HG03103 (cell line): ENCODE data around the gene DRD2.

Experiments used
- ATAC-seq: cut with Tn5 transposase; IDR thresholded peaks from one replicate; pipeline ENCODE4 v1.9.1; 2021; ENCODE audit warnings: low read depth; ENCODE audit not compliant: unreplicated experiment

The DRD2 gene

DNA sequence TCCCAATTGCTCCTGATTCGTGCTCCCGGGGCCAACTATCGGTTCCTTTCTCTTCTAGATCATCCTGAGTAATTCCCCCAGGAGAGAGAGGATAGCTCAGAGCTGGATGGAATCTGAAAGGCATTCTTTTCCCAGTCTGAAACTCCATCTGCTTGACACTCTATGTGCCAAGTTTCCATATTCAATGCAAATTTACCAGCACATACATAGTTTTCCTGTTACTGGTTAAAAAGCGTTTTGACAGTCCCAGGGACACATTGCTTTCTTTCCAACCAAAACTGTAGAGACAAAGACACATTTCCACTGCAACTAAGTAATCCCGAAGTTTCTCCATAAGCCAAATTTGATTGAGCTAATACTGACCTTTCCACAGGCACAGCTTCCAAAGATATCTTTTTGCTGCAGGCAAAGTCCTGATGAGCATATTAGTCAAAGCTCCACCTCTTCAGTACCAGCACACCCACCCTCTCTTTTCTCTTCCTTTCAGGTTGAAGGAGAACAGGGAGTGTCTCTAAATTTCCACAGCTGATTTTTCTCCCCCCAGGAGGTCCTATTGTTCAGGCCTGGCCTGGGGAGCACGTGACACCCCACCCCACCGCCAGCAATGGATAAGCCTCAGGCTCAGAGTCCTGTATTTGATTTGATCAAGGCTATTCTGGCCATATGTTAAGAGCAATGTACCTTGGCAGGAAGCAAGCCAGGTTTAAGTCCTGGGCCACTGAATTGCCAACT is 97.4 kb downstream of the DRD2 start:
- no peak for ATAC-seq

DNA sequence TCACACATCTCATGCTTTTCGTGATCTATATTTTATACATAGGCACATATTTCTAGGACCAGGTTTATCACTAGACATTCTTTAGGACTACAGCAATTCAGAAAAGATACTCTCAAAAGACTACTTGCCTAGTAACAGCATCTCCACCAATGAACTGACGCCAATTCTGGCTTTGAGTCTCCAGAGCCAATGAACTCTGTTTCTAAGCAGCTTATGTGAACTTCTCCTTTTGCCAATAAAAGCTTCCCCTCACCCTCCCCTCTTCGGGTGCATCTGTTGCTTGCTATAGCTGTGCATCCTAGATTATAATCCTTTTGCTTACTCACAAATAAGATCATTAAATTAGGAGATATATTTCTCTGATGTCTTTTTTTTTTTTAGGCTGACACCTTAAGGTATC is 99.0 kb downstream of the DRD2 start:
- ATAC-seq = no peak

DNA sequence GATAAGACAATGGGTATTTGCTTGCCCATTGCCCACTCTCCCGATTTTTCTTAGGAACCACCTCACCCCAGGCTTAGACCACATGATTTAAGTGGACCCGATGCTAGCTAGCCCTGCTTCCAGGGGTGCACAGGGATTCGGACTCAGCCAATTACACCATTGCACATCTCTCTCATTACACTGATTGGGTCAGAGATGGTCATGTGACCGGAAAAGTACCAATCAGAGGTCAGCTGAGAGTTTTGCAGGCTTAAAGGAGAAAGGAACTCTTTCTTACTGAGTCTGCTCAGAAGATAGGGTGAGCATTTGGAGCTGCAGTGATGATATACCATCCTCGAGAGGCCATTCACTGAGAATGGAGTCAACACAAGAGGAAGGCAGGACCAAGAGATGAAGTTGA is 99.8 kb downstream of the DRD2 start:
- ATAC-seq = no peak

GRCh38 chr11:113373981-113374560 is 101.1 kb downstream of the DRD2 start:
- ATAC-seq = no peak

GRCh38 chr11:113373306-113373705 is 101.9 kb downstream of the DRD2 start:
- ATAC-seq = no peak

- no peak for ATAC-seq
Measured at GRCh38 chr11:113372309-113372708, 102.9 kb downstream of the DRD2 start.

- ATAC-seq = no peak
Measured at GRCh38 chr11:113370634-113371033, 104.6 kb downstream of the DRD2 start.

GRCh38 chr11:113369411-113369810 is 105.8 kb downstream of the DRD2 start:
- no peak for ATAC-seq

DNA sequence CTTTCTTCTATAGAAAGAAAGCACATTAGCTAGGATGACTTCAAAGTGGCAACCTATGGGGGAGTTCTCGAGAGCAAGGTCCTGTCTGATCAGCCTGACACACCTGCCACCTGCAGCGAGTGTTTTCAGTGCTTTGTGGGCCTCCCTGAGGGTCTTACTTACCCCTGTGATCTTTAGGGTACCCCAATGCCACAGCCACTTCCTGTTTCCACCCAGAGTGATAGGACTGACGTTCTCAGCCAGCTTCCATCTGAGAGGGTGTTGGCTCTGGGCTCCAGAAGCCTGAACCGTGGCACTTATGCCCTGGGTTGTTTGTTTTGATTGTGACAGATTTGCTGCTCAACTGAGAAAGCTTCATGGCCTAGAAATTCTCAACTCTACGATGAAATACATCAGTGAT is 109.3 kb downstream of the DRD2 start:
- ATAC-seq = no peak

- ATAC-seq = no peak
Measured at GRCh38 chr11:113363996-113364641, 111.1 kb downstream of the DRD2 start.

- ATAC-seq = no peak
Measured at GRCh38 chr11:113363406-113363805, 111.8 kb downstream of the DRD2 start.
